Measurements from ENCODE around the gene POMZP3.
"Not testable (repeated sequence)": the region's sequence is repeated elsewhere in the genome, so short reads cannot be mapped to it uniquely, and the experiment has no call there.

Gene POMZP3

DNA sequence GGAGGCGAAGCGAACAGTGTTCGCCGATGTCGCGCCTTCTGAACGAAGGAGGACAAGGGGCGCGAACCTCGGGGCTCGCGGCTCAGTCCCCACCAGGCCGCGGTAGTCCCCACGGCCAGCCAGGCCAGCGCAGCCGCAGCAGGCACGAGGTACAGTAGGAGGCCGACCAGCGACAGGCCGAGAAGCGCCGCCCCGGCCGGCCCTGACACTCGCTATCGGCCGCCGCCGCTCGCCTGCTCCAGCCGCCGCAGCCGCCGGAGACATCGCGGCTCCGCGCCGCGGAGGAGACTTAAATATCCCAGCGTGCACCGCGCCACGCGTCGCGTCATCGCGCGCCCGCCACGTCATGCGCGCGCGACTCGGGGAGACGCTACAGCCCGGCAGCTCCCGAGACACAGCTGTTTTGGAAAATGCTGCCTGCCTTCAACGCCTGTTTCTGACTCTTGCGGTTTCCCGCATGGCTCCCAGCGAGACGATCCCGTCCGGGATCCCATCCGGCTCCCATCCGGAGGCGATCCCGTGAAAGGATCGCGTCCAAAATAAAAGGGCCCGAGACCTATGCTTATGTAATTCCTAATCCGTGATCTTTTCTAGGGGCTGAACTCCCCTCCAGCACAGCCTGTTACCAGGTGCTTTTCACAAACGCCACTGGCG, at the start of gene POMZP3:
Gene POMZP3 (minus strand): TSS at position 291 of the 654 bp plus-strand sequence. CDS start 1,215 bp downstream, outside the sequence.
- not testable (repeated sequence) for H3K36me3 ChIP-seq (ENCODE audit: low read depth); H3K9me3 ChIP-seq (ENCODE audit: severe bottlenecking); DNase-seq (ENCODE audit: low spot score); H3K27me3 ChIP-seq (ENCODE audit: insufficient read depth, poor library complexity, severe bottlenecking); H3K4me1 ChIP-seq (ENCODE audit: insufficient read depth, poor library complexity, severe bottlenecking)
- peak; percentile 80 for ATAC-seq (ENCODE audit: low read depth)
- Histone ChIP-seq H3K27ac (ENCODE audit: poor library complexity, severe bottlenecking) (peak within 1 kb of the TSS; percentile 54), H3K4me3 (ENCODE audit: severe bottlenecking) (peak within 1 kb of the TSS; percentile 82)

DNA sequence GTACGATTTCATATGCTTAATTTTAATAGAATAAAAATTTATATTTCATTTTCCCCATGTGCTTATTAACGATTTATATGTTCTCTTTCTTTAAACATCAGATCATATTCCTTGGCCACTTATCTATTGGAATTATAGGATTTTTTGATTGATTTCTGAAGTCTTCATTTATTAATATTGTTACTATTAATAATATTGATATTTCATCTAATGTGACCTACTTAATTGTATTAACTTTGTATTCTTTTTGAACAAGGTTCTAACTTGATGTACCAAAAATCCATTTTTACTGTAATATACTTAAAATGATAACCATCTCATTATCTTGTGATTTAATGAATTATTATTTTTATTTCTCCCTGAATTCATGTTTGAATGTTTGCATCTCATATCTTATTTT, 48.7 kb upstream of the POMZP3 start:
- H3K4me1 ChIP-seq (ENCODE audit: insufficient read depth, poor library complexity, severe bottlenecking): not testable (repeated sequence)

DNA sequence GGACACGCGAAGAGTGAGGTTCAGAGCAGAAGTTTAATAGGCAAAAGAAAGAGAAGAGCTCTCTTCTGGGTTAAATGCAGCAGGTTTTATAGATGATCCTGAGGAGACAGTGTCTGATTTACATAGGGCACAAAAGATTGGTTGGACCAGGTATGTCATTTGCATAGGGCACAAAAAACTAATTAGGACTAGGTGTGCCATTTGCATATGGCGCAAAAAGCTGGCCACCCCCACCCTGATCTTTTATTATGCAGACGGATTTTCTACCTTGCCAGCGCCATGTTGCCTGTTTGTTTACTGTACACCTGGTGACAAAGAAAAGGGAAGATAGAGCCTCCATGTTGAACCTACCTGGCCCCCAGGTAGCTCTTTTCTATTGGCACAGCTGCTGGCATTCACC, 46.3 kb upstream of the POMZP3 start:
- not testable (repeated sequence) for H3K4me1 ChIP-seq (ENCODE audit: insufficient read depth, poor library complexity, severe bottlenecking); H3K4me3 ChIP-seq (ENCODE audit: severe bottlenecking); H3K27ac ChIP-seq (ENCODE audit: poor library complexity, severe bottlenecking); ATAC-seq (ENCODE audit: low read depth); H3K36me3 ChIP-seq (ENCODE audit: low read depth); H3K27me3 ChIP-seq (ENCODE audit: insufficient read depth, poor library complexity, severe bottlenecking); DNase-seq (ENCODE audit: low spot score); H3K9me3 ChIP-seq (ENCODE audit: severe bottlenecking)

More for the DNA sequence above, 48.7 kb upstream of the POMZP3 start:
- ATAC-seq (ENCODE audit: low read depth); H3K4me3 ChIP-seq (ENCODE audit: severe bottlenecking); H3K27me3 ChIP-seq (ENCODE audit: insufficient read depth, poor library complexity, severe bottlenecking); H3K9me3 ChIP-seq (ENCODE audit: severe bottlenecking); H3K27ac ChIP-seq (ENCODE audit: poor library complexity, severe bottlenecking); H3K36me3 ChIP-seq (ENCODE audit: low read depth); DNase-seq (ENCODE audit: low spot score): not testable (repeated sequence)

DNA sequence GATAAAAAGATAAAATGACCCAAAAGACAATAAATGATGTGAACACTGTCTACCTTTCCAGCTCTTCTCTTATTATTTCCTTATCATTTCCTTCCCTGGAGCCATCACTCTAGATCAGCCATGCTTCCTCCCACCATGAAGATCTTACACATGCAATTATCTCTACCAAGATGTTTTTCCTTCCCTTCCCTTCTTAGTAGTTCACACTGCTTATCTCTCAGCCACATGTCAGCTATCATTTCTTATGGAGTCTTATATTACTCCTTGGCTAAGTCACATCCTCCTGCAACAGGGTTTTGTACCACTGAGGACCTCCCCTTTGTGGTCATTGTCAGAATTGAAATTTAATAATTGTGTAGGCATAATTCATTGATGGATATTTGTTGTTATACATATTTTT, 32.1 kb upstream of the POMZP3 start:
- H3K27ac ChIP-seq (ENCODE audit: poor library complexity, severe bottlenecking); ATAC-seq (ENCODE audit: low read depth): not testable (repeated sequence)

DNA sequence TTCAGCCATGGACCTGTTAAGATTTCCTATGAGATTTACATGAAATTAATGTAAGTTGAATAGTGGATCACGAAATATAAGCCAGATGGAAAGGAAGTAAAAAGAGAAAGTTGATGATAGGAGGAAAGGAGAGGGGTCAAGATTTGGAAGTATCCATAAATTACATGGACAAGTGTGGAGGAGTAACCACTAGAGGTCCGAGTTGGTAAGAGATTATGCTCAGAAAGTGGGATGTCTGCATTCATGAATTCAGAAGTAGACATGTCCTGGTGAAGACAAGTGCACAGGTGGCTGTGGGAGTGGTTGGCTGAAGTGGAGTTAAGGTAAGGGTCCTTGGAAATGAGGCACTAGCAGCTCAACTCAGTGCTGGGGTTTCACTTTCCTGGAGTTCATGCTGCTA, 29.3 kb upstream of the POMZP3 start:
- not testable (repeated sequence) for H3K27me3 ChIP-seq (ENCODE audit: insufficient read depth, poor library complexity, severe bottlenecking); DNase-seq (ENCODE audit: low spot score); H3K9me3 ChIP-seq (ENCODE audit: severe bottlenecking); H3K4me1 ChIP-seq (ENCODE audit: insufficient read depth, poor library complexity, severe bottlenecking); H3K27ac ChIP-seq (ENCODE audit: poor library complexity, severe bottlenecking); H3K4me3 ChIP-seq (ENCODE audit: severe bottlenecking); H3K36me3 ChIP-seq (ENCODE audit: low read depth); ATAC-seq (ENCODE audit: low read depth)

More for the DNA sequence above, 32.1 kb upstream of the POMZP3 start:
- H3K36me3 ChIP-seq (ENCODE audit: low read depth); H3K4me1 ChIP-seq (ENCODE audit: insufficient read depth, poor library complexity, severe bottlenecking); H3K27me3 ChIP-seq (ENCODE audit: insufficient read depth, poor library complexity, severe bottlenecking); DNase-seq (ENCODE audit: low spot score); H3K9me3 ChIP-seq (ENCODE audit: severe bottlenecking); H3K4me3 ChIP-seq (ENCODE audit: severe bottlenecking): not testable (repeated sequence)

DNA sequence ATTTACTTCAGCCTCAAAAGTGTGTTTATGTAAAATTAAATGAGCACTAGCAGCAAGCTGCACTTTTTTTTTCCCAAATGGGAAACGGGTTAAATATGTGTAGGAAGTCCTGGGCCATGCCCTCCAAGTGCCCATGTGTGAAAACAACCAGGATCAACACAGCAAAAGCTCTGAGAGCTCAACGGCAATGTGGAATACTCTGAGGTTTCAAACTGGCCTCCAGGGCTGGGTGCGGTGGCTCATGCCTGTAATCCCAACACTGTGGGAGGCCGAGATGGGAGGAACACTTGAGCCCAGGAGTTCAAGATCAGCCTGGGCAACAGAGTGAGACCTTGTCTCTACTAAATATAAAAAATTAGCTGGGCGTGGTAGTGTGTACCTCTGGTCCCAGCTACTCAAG, 15.5 kb upstream of the POMZP3 start:
- H3K27ac ChIP-seq (ENCODE audit: poor library complexity, severe bottlenecking); H3K9me3 ChIP-seq (ENCODE audit: severe bottlenecking); H3K4me1 ChIP-seq (ENCODE audit: insufficient read depth, poor library complexity, severe bottlenecking); ATAC-seq (ENCODE audit: low read depth); H3K4me3 ChIP-seq (ENCODE audit: severe bottlenecking); H3K36me3 ChIP-seq (ENCODE audit: low read depth); DNase-seq (ENCODE audit: low spot score); H3K27me3 ChIP-seq (ENCODE audit: insufficient read depth, poor library complexity, severe bottlenecking): not testable (repeated sequence)

DNA sequence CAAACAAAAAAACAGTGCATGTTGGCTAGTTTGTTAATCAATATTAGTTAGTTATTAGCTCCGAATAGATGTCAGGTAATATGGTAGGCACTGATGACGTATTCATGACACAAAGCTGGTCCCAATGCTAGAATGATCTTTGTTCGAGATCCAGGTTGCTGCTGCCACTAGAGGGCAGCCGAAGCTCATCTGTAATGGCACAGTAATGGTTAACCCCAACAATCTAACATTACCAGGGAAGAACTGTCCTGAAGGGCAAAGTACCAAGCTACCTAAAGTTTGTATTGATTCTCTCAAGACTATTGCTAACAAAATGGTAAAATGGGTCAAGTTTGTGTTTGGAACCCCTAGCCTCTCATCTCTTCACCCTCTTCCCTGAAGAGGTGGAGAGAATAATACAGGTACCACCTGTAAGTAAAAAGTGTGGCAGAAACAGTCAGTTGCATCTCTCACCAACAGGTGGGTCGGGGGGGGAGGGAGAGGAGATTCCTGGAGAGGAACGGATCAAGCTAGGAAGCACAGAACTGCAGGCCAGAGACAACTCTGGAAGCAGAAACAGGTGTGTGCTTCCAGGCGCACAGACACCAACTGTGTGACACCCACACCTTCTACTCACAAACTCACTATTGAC, 10.1 kb upstream of the POMZP3 start:
- DNase-seq (ENCODE audit: low spot score); H3K36me3 ChIP-seq (ENCODE audit: low read depth); H3K27me3 ChIP-seq (ENCODE audit: insufficient read depth, poor library complexity, severe bottlenecking); H3K27ac ChIP-seq (ENCODE audit: poor library complexity, severe bottlenecking); H3K4me3 ChIP-seq (ENCODE audit: severe bottlenecking); H3K4me1 ChIP-seq (ENCODE audit: insufficient read depth, poor library complexity, severe bottlenecking); H3K9me3 ChIP-seq (ENCODE audit: severe bottlenecking): not testable (repeated sequence)
- TF ChIP-seq, protein P1, sequence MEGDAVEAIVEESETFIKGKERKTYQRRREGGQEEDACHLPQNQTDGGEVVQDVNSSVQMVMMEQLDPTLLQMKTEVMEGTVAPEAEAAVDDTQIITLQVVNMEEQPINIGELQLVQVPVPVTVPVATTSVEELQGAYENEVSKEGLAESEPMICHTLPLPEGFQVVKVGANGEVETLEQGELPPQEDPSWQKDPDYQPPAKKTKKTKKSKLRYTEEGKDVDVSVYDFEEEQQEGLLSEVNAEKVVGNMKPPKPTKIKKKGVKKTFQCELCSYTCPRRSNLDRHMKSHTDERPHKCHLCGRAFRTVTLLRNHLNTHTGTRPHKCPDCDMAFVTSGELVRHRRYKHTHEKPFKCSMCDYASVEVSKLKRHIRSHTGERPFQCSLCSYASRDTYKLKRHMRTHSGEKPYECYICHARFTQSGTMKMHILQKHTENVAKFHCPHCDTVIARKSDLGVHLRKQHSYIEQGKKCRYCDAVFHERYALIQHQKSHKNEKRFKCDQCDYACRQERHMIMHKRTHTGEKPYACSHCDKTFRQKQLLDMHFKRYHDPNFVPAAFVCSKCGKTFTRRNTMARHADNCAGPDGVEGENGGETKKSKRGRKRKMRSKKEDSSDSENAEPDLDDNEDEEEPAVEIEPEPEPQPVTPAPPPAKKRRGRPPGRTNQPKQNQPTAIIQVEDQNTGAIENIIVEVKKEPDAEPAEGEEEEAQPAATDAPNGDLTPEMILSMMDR (IDR thresholded peaks at IDR 0.05; ENCODE audit: poor library complexity, severe bottlenecking): peak; percentile 35
- peak; percentile 89 for ATAC-seq (ENCODE audit: low read depth)

DNA sequence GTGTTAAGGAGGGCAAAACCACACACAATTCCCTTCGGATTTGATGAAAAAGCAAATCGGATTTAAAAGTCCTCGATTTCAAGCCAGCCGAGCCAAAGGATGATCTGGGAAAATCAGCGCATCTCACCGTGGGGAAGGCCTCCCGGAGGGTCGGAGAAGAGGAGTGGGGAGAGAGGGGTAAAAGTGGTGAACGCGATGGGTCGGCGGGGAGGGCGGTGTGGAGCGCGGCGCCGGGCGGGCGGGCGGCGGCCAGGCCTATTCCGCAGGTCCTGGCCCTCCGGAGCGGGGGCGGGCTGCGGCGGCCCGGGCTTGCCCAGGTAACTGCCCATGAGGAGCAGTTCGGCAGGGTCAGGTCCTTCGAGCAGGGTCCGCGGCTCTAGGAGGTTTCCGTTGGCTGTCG, 498 bp downstream of the POMZP3 start:
- peak overlapping the region; percentile 82 for H3K4me3 ChIP-seq (ENCODE audit: severe bottlenecking)
- peak overlapping the region; percentile 54 for H3K27ac ChIP-seq (ENCODE audit: poor library complexity, severe bottlenecking)
- not testable (repeated sequence) for H3K4me1 ChIP-seq (ENCODE audit: insufficient read depth, poor library complexity, severe bottlenecking); H3K9me3 ChIP-seq (ENCODE audit: severe bottlenecking); DNase-seq (ENCODE audit: low spot score); H3K36me3 ChIP-seq (ENCODE audit: low read depth); H3K27me3 ChIP-seq (ENCODE audit: insufficient read depth, poor library complexity, severe bottlenecking)
- ATAC-seq (ENCODE audit: low read depth): peak; percentile 68

DNA sequence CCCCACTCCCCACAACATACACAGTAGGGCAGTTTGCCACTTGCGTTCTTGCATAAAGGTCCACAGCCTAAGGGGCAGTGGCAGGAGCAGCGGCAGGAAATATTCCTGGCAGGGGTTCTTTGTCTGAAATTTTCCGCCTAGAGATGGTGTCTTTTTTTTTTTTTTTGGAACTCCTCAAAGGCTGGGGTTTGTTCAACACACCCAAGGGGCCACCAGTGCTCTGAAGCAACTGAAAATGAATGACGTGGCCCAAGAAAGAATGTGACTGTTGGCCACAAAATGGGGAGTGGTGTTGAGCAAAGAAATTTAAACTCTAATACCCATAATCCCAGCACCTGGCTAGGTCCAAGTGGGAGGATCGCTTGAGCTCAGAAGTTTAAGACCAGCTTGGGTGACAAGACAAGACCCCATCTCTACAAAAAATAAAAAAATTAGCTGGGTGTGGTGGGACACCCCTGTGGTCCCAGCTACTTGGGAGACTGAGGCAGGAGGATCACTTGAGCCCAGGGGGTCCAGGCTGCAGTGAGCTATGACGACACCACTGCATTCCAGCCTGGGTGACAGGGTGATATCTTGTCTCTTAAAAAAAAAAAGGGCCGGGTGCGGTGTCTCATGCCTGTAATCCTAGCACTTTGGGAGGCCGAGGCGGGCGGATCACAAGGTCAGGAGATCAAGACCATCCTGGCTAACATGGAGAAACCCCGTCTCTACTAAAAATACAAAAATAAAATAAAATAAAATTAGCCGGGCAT, 7.5 kb downstream of the POMZP3 start:
- H3K27ac ChIP-seq (ENCODE audit: poor library complexity, severe bottlenecking): peak overlapping the region; percentile 71
- H3K4me1 ChIP-seq (ENCODE audit: insufficient read depth, poor library complexity, severe bottlenecking); DNase-seq (ENCODE audit: low spot score); H3K27me3 ChIP-seq (ENCODE audit: insufficient read depth, poor library complexity, severe bottlenecking); H3K9me3 ChIP-seq (ENCODE audit: severe bottlenecking); H3K4me3 ChIP-seq (ENCODE audit: severe bottlenecking): not testable (repeated sequence)
- peak; percentile 65 for ATAC-seq (ENCODE audit: low read depth)
- H3K36me3 ChIP-seq (ENCODE audit: low read depth): peaks cover 11% of the 10 kb centered on the region

DNA sequence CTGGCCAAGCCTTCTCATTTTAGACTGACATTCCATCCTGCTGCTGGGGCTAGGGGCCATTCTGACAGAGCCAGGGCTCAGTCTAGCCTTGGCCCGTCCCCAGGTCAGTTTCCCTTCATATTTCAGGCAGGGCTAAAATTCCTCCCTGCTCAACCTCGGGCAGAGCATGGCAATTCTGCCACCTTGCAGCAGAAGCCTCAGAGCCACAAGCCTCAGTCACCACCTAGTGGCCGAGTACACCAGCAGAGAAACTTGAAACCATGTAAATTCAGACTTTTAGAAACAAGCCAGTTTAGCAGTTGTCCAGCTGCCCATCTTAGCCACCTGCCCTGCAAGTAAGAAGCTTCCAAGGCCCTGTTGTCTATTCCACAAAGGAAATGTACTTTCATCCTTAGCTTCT, 13.3 kb downstream of the POMZP3 start:
- H3K27ac ChIP-seq (ENCODE audit: poor library complexity, severe bottlenecking): peak overlapping the region; percentile 33
- ATAC-seq (ENCODE audit: low read depth) (peak; percentile 59), DNase-seq (ENCODE audit: low spot score) (peak; percentile 72)
- not testable (repeated sequence) for H3K9me3 ChIP-seq (ENCODE audit: severe bottlenecking); H3K4me1 ChIP-seq (ENCODE audit: insufficient read depth, poor library complexity, severe bottlenecking); H3K27me3 ChIP-seq (ENCODE audit: insufficient read depth, poor library complexity, severe bottlenecking); H3K4me3 ChIP-seq (ENCODE audit: severe bottlenecking)
- peaks cover 16% of the 10 kb centered on the region for H3K36me3 ChIP-seq (ENCODE audit: low read depth)
